Measurements from ENCODE around the gene SMOC2.

DNA sequence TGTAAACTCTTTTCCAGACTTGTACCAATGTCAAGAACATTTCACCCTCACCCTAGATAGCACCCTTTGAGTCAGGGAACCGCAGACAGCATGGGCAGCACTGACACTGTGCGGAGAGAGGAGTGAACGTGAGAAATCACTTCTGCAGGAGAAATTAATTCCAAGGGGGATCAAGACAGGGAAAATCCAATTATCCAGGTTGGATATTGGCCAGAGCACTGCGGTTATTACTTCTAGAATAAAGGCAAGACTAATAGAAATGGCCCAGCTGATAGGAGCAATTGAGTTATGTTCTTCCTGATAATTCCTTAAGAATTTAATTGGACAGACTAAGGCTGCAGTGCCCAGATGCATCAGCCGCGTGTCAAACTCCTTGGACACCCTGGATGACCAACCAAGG is 179.6 kb downstream of the SMOC2 start:
- TF ChIP-seq, protein P1, sequence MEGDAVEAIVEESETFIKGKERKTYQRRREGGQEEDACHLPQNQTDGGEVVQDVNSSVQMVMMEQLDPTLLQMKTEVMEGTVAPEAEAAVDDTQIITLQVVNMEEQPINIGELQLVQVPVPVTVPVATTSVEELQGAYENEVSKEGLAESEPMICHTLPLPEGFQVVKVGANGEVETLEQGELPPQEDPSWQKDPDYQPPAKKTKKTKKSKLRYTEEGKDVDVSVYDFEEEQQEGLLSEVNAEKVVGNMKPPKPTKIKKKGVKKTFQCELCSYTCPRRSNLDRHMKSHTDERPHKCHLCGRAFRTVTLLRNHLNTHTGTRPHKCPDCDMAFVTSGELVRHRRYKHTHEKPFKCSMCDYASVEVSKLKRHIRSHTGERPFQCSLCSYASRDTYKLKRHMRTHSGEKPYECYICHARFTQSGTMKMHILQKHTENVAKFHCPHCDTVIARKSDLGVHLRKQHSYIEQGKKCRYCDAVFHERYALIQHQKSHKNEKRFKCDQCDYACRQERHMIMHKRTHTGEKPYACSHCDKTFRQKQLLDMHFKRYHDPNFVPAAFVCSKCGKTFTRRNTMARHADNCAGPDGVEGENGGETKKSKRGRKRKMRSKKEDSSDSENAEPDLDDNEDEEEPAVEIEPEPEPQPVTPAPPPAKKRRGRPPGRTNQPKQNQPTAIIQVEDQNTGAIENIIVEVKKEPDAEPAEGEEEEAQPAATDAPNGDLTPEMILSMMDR (IDR thresholded peaks at IDR 0.05), result no peak
- TF ChIP-seq USF2 (IDR thresholded peaks at IDR 0.05), result no peak
- no peak for TF ChIP-seq NFE2L2 (conservative IDR thresholded peaks at IDR 0.05; ENCODE audit: low read length)
- no peak for TF ChIP-seq CHD4 (IDR thresholded peaks at IDR 0.05; ENCODE audit: borderline replicate concordance)
- TF ChIP-seq POLR2A (IDR thresholded peaks at IDR 0.05; ENCODE audit: low read length), result no peak
- no peak for TF ChIP-seq ZFP36 (IDR thresholded peaks at IDR 0.05; ENCODE audit: borderline replicate concordance, partially characterized antibody)
- TF ChIP-seq EP300 (IDR thresholded peaks at IDR 0.05), result no peak
- TF ChIP-seq, protein P2, sequence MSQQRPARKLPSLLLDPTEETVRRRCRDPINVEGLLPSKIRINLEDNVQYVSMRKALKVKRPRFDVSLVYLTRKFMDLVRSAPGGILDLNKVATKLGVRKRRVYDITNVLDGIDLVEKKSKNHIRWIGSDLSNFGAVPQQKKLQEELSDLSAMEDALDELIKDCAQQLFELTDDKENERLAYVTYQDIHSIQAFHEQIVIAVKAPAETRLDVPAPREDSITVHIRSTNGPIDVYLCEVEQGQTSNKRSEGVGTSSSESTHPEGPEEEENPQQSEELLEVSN (IDR thresholded peaks at IDR 0.05; ENCODE audit: borderline replicate concordance, low read depth), result no peak
- no peak for TF ChIP-seq CHD2 (IDR thresholded peaks at IDR 0.05; ENCODE audit: low read length, partially characterized antibody)
- TF ChIP-seq CBX2 (IDR thresholded peaks at IDR 0.05; ENCODE audit: borderline replicate concordance, low read depth), result no peak
- no peak for TF ChIP-seq HOXB13 (CRISPR knock-in tag; IDR thresholded peaks at IDR 0.05; ENCODE audit: low read depth)
- no peak for TF ChIP-seq RCOR1 (IDR thresholded peaks at IDR 0.05; ENCODE audit: low read depth, low read length)
- TF ChIP-seq, protein P3, sequence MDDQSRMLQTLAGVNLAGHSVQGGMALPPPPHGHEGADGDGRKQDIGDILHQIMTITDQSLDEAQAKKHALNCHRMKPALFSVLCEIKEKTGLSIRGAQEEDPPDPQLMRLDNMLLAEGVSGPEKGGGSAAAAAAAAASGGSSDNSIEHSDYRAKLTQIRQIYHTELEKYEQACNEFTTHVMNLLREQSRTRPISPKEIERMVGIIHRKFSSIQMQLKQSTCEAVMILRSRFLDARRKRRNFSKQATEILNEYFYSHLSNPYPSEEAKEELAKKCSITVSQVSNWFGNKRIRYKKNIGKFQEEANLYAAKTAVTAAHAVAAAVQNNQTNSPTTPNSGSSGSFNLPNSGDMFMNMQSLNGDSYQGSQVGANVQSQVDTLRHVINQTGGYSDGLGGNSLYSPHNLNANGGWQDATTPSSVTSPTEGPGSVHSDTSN (IDR thresholded peaks at IDR 0.05), result no peak
- TF ChIP-seq RFX5 (IDR thresholded peaks at IDR 0.05), result no peak

Data from A549 (cell line).